H1 (cell line): Measurements from ENCODE around the gene THAP7. TPM values are rescaled to one million over a fixed set of nuclear protein-coding genes. Genes with fewer than 3 reads are reported as not detected.

Source experiments
- CTCF ChIA-PET: fragments of 300-600 bp; sonication (Branson Sonifier 250); formaldehyde crosslinking; loops from one replicate; lab custom pipeline; 2021; ENCODE audit not compliant: partially characterized antibody; lab: Charles Lee
- POLR2A ChIA-PET: fragments of 300-600 bp; sonication (Branson Sonifier 250); formaldehyde crosslinking; loops from one replicate; lab custom pipeline; 2021; ENCODE audit warnings: inconsistent platforms; ENCODE audit not compliant: partially characterized antibody; lab: Charles Lee
- DNase-seq, 2 experiments: peaks; one replicate each; pipeline versions ENCODE4 v3.0.0 to v3.0.0-alpha.2; 2010 to 2022; ENCODE audit warnings: low spot score in 2 of 2, low read depth in 1 of 2, mixed read lengths in 1 of 2
- FAIRE-seq: peaks from 2 replicates; lab custom pipeline; 2011; peaks lifted over from hg19 to GRCh38; lab: Jason Lieb, UNC
- H2AFZ ChIP-seq: 2 replicates; pipeline ENCODE4 v1.8.1; 2012; ENCODE audit warnings: low read length, inconsistent platforms
- H2AK5ac ChIP-seq: 2 replicates; pipeline ENCODE4 v1.6.1; 2013; ENCODE audit warnings: low read depth, low read length
- H2BK120ac ChIP-seq: replicated peaks from 2 replicates; pipeline ENCODE3; 2013; ENCODE audit warnings: low read depth, low read length, inconsistent platforms
- H2BK12ac ChIP-seq: 2 replicates; pipeline ENCODE4 v1.6.1; 2013; ENCODE audit warnings: low read depth, low read length
- H2BK15ac ChIP-seq: 2 replicates; pipeline ENCODE4 v1.6.1; 2013; ENCODE audit warnings: low read length
- H2BK20ac ChIP-seq: 2 replicates; pipeline ENCODE4 v1.6.1; 2013; ENCODE audit warnings: low read length
- H2BK5ac ChIP-seq: 2 replicates; pipeline ENCODE4 v1.6.1; 2013; ENCODE audit warnings: low read depth, low read length
- H3K14ac ChIP-seq: 2 replicates; pipeline ENCODE4 v1.6.1; 2013; ENCODE audit warnings: inconsistent platforms; ENCODE audit not compliant: insufficient read length
- H3K18ac ChIP-seq: 2 replicates; pipeline ENCODE4 v1.6.1; 2013; ENCODE audit warnings: low read length; ENCODE audit errors: extremely low read depth
- H3K23ac ChIP-seq: 2 replicates; pipeline ENCODE4 v1.6.1; 2013; ENCODE audit warnings: inconsistent platforms; ENCODE audit not compliant: insufficient read length
- H3K23me2 ChIP-seq: 2 replicates; pipeline ENCODE4 v1.6.1; 2013; ENCODE audit warnings: low read depth, low read length
- H3K27ac ChIP-seq: 2 replicates; pipeline ENCODE4 v1.6.1; 2011; ENCODE audit warnings: low read depth, low read length, inconsistent platforms
- H3K27me3 ChIP-seq, 4 experiments: replicated peaks in 1 of 4; 1 replicate in 1 of 4; 2 replicates in 3 of 4; pipeline versions ENCODE4 v1.6.1 to v1.8.1; 2011 to 2013; ENCODE audit warnings: low read length in 3 of 4, mild to moderate bottlenecking in 3 of 4, inconsistent platforms in 2 of 4, mixed read lengths in 2 of 4, moderate library complexity in 1 of 4; ENCODE audit not compliant: control insufficient read depth in 3 of 4, insufficient read depth in 3 of 4; ENCODE audit errors: extremely low read depth in 1 of 4
- H3K36me3 ChIP-seq, 4 experiments: 2 replicates each; pipeline versions ENCODE4 v1.6.1 to v1.8.1; 2011 to 2013; ENCODE audit warnings: mild to moderate bottlenecking in 4 of 4, low read length in 3 of 4, moderate library complexity in 2 of 4, control low read depth in 1 of 4, inconsistent platforms in 1 of 4; ENCODE audit not compliant: insufficient read depth in 4 of 4, control insufficient read depth in 2 of 4
- H3K4ac ChIP-seq: replicated peaks from 2 replicates; pipeline ENCODE3; 2013; ENCODE audit warnings: low read length, low read depth, mixed read lengths, inconsistent platforms; ENCODE audit not compliant: insufficient read length
- H3K4me1 ChIP-seq, 4 experiments: replicated peaks in 1 of 4; 1 replicate in 1 of 4; 2 replicates in 3 of 4; pipeline versions ENCODE4 v1.6.1 to v1.8.1; 2011 to 2013; ENCODE audit warnings: low read length in 3 of 4, inconsistent platforms in 2 of 4, mixed read lengths in 1 of 4; ENCODE audit not compliant: insufficient read depth in 4 of 4, control insufficient read depth in 3 of 4
- H3K4me2 ChIP-seq, 2 experiments: 2 replicates each; pipeline versions ENCODE4 v1.6.1 to v1.8.1; 2011 to 2013; ENCODE audit warnings: low read depth in 2 of 2, low read length in 2 of 2, control low read depth in 1 of 2, inconsistent platforms in 1 of 2, mild to moderate bottlenecking in 1 of 2; ENCODE audit not compliant: insufficient read depth in 1 of 2
- H3K4me3 ChIP-seq, 4 experiments: fragments of 200-600, 300-600 bp in 1 of 4; sonication (generic), shearing (Covaris generic), sonication (Bioruptor Twin) in 1 of 4; 2 replicates each; pipeline versions ENCODE4 v1.5.1 to v1.8.1; 2011 to 2016; ENCODE audit warnings: low read length in 4 of 4, low read depth in 3 of 4, control low read depth in 2 of 4, inconsistent platforms in 2 of 4, mild to moderate bottlenecking in 2 of 4, mixed read lengths in 1 of 4, moderate library complexity in 1 of 4; ENCODE audit not compliant: insufficient read depth in 2 of 4; ENCODE audit errors: extremely low read depth in 1 of 4
- H3K56ac ChIP-seq: replicated peaks from 2 replicates; pipeline ENCODE3; 2013; ENCODE audit warnings: low read depth, mild to moderate bottlenecking, mixed read lengths, low read length, inconsistent platforms; ENCODE audit not compliant: insufficient read length
- H3K79me1 ChIP-seq: 2 replicates; pipeline ENCODE4 v1.6.1; 2013; ENCODE audit warnings: low read depth, low read length, control low read depth
- H3K79me2 ChIP-seq, 2 experiments: 2 replicates each; pipeline versions ENCODE4 v1.6.1 to v1.8.1; 2012 to 2013; ENCODE audit warnings: low read length in 2 of 2, mild to moderate bottlenecking in 2 of 2, inconsistent platforms in 1 of 2; ENCODE audit not compliant: insufficient read depth in 2 of 2, control insufficient read depth in 1 of 2
- H3K9ac ChIP-seq, 4 experiments: replicated peaks in 1 of 4; 1 replicate in 1 of 4; 2 replicates in 3 of 4; pipeline versions ENCODE4 v1.6.1 to v1.8.1; 2011 to 2013; ENCODE audit warnings: low read depth in 3 of 4, low read length in 3 of 4, control low read depth in 2 of 4, mild to moderate bottlenecking in 2 of 4, moderate library complexity in 2 of 4, inconsistent platforms in 1 of 4; ENCODE audit errors: extremely low read depth in 1 of 4
- H3K9me3 ChIP-seq, 2 experiments: 2 replicates each; pipeline versions ENCODE4 v1.6.1 to v1.8.1; 2012 to 2013; ENCODE audit warnings: mild to moderate bottlenecking in 2 of 2, moderate library complexity in 2 of 2, control low read depth in 1 of 2, inconsistent platforms in 1 of 2, low read depth in 1 of 2, low read length in 1 of 2, mixed read lengths in 1 of 2; ENCODE audit not compliant: insufficient read depth in 2 of 2
- H4K20me1 ChIP-seq, 2 experiments: replicated peaks in 1 of 2; 2 replicates each; pipeline versions ENCODE3 to v1.8.1; 2011 to 2013; ENCODE audit warnings: inconsistent platforms in 2 of 2, low read length in 2 of 2, mild to moderate bottlenecking in 1 of 2; ENCODE audit not compliant: insufficient read depth in 2 of 2, control insufficient read depth in 1 of 2
- H4K5ac ChIP-seq: 2 replicates; pipeline ENCODE4 v1.6.1; 2013; ENCODE audit warnings: low read length, low read depth, mixed read lengths, inconsistent platforms; ENCODE audit not compliant: insufficient read length
- H4K8ac ChIP-seq: 2 replicates; pipeline ENCODE4 v1.8.0; 2013; ENCODE audit warnings: mild to moderate bottlenecking, moderate library complexity, low read length, inconsistent platforms; ENCODE audit not compliant: insufficient read depth; ENCODE audit errors: extremely low read depth
- H4K91ac ChIP-seq: replicated peaks from 2 replicates; pipeline ENCODE3; 2013; ENCODE audit warnings: low read length, mixed read lengths, inconsistent platforms; ENCODE audit not compliant: insufficient read length
- CEBPB ChIP-seq: IDR thresholded peaks from 2 replicates; pipeline ENCODE4 v1.6.1; 2012; ENCODE audit warnings: low read depth, low read length
- E2F6 ChIP-seq: IDR thresholded peaks from 2 replicates; pipeline ENCODE4 v1.6.1; 2012; ENCODE audit warnings: inconsistent platforms
- SIRT6 ChIP-seq: IDR thresholded peaks from one replicate; pipeline ENCODE4 v1.7.1; 2012; ENCODE audit warnings: low read length, inconsistent platforms
- SUZ12 ChIP-seq: fragments of 200-600 bp; sonication (generic); IDR thresholded peaks from 2 replicates; pipeline ENCODE4 v1.6.1; 2012; ENCODE audit warnings: mild to moderate bottlenecking, inconsistent platforms, low read length, moderate library complexity, mixed read lengths
- WGBS, 2 experiments: shearing (Covaris generic) in 1 of 2; methylation state at CpG; one replicate each; pipeline versions ENCODE4 v1.1.6 to v1.1.7; 2013 to 2015; ENCODE audit warnings: low lambda C conversion rate in 2 of 2, mixed read lengths in 2 of 2, inconsistent platforms in 1 of 2, low coverage in 1 of 2, missing lambda C conversion rate in 1 of 2; ENCODE audit not compliant: insufficient replicate concordance in 2 of 2, insufficient coverage in 1 of 2, insufficient read length in 1 of 2; ENCODE audit errors: extremely low coverage in 1 of 2, missing lambda C conversion rate in 1 of 2; 5-methylcytosine and 5-hydroxymethylcytosine counted together
- polyA plus RNA-seq, 7 experiments: library from polyadenylated mRNA; depleted of rRNA in 3 of 7; stranded (reverse) in 5 of 7; unstranded in 2 of 7; fragments of >200 nt in 5 of 7; fragments of 200-250 nt in 2 of 7; gene quantifications; 1 replicate in 5 of 7; 2 replicates in 1 of 7; 4 replicates in 1 of 7; pipeline versions ENCODE4 v1.2.1 to v1.2.3, GENCODE V29; 2011 to 2013; ENCODE audit warnings: missing spikeins in 2 of 7, mixed read lengths in 2 of 7
- total RNA-seq: library from RNA; stranded (reverse); fragmentation: NEBNext Ultra II Directional; extraction: Animal tissue kit (Norgen Biotek cat#: 25700); gene quantifications from 2 replicates; pipeline ENCODE4 v1.2.1, GENCODE V29; 2021

THAP7 gene
- total and polyA plus RNA-seq, 2 of the 8 experiments (the other 6 are each of a cell fraction or from before 2014, with no cell fraction given): 16.9 to 32.5 TPM

- Histone ChIP-seq H3K27ac (no peak overlapping the region), H3K4me1 (peaks cover 0 to 19% (median 13%) of the 10 kb centered on the region in 4 experiments; a peak in 6 of 7 replicates), H3K23ac (no peak overlapping the region), H4K20me1 (peaks cover 6 to 10% of the 10 kb centered on the region in 2 experiments), H2BK12ac (0 out of 2 replicates have a peak overlapping the region, but pooled peaks have one; percentile 39), H2BK120ac (no peak overlapping the region), H3K4me2 (peak overlapping the region; percentile 30 to 35; a peak in 1 of 4 replicates), H3K4ac (no peak overlapping the region), H2BK15ac (no peak overlapping the region), H3K36me3 (no peaks in the 10 kb centered on the region), H3K79me1 (no peaks in the 10 kb centered on the region), H4K5ac (no peak overlapping the region), H4K8ac (no peak overlapping the region), H3K18ac (no peak overlapping the region; the same call in 1 of the 2 replicates), H3K4me3 (peak overlapping the region in 1 of 4 experiments; percentile 39; a peak in 2 of 8 replicates), H3K23me2 (peaks cover 2% of the 10 kb centered on the region; the same call in 1 of the 2 replicates), H3K9me3 (no peaks in the 10 kb centered on the region), H3K27me3 (peaks cover 31 to 64% (median 50%) of the 10 kb centered on the region in 4 experiments), H3K56ac (no peak overlapping the region), H2AFZ (no peak overlapping the region), H3K79me2 (no peaks in the 10 kb centered on the region), H3K14ac (no peak overlapping the region), H2BK5ac (no peak overlapping the region), H2AK5ac (no peak overlapping the region), H3K9ac (no peak overlapping the region), H4K91ac (no peak overlapping the region), H2BK20ac (no peak overlapping the region)
- POLR2A ChIA-PET: interaction anchor here (0.7 to 2.2 kb wide), 5 partner anchors 10 to 78 kb away, joined by 3 to 15 read pairs (median 5); no protein-coding TSS in a partner anchor
- DNase-seq (peak in 1 of 2 experiments; percentile 54), FAIRE-seq (no peak)
- no peak for TF ChIP-seq SUZ12
- no peak for TF ChIP-seq SIRT6
- no peak for TF ChIP-seq CEBPB
- TF ChIP-seq E2F6: no peak
- CTCF ChIA-PET: interaction anchor here (0.7 to 10.9 kb wide), 6 partner anchors 10 to 83 kb away, joined by 3 to 115 read pairs (median 8); partner anchors contain the start of gene THAP7
- 72% methylated on average over 3 of the region's 7 CpGs; no CpG with 5 or more reads in 1 of the 2 experiments for WGBS, 2 experiments
Observed at GRCh38 chr22:20968281-20968977, 33.5 kb downstream of the THAP7 start.
